HepG2 (cell line): ENCODE results near the gene CBLC. TPM values are rescaled to one million over a fixed set of nuclear protein-coding genes. Genes with fewer than 3 reads are reported as not detected.

Experiments used
- BCL3 ChIP-seq: sonication (generic); formaldehyde crosslinking; IDR thresholded peaks from 2 replicates; pipeline ENCODE4 v1.5.1; 2020; ENCODE audit warnings: mild to moderate bottlenecking, missing genetic modification reagents, moderate library complexity
- BRD4 ChIP-seq: sonication (generic); formaldehyde crosslinking; IDR thresholded peaks from 2 replicates; pipeline ENCODE4 v1.4.0; 2020; ENCODE audit warnings: missing genetic modification reagents
- EP300 ChIP-seq, 3 experiments: sonication (generic) in 1 of 3; formaldehyde crosslinking in 1 of 3; IDR thresholded peaks; 2 replicates each; pipeline versions ENCODE4 v1.5.1 to v1.6.1; 2011 to 2020; ENCODE audit warnings: low read depth in 2 of 3, low read length in 2 of 3, borderline replicate concordance in 1 of 3, improper control_type of control experiment in 1 of 3, mild to moderate bottlenecking in 1 of 3, missing genetic modification reagents in 1 of 3, moderate library complexity in 1 of 3
- FOXK2 ChIP-seq: fragments of 450-650 bp; IDR thresholded peaks from 2 replicates; pipeline ENCODE4 v1.6.1; 2016
- GATAD1 ChIP-seq: IDR thresholded peaks from 2 replicates; pipeline ENCODE4 v1.6.1; 2016; ENCODE audit warnings: missing genetic modification reagents, missing compliant biosample characterization
- GLI4 ChIP-seq: sonication (generic); formaldehyde crosslinking; IDR thresholded peaks from 2 replicates; pipeline ENCODE4 v1.5.1; 2020; ENCODE audit warnings: missing genetic modification reagents, mild to moderate bottlenecking, moderate library complexity, borderline replicate concordance
- HHEX ChIP-seq: IDR thresholded peaks from 2 replicates; pipeline ENCODE4 v1.6.1; 2016; ENCODE audit warnings: control low read depth
- IRF2 ChIP-seq: IDR thresholded peaks from 2 replicates; pipeline ENCODE4 v1.6.1; 2018; ENCODE audit warnings: missing genetic modification reagents, missing compliant biosample characterization
- ISL2 ChIP-seq: sonication (generic); formaldehyde crosslinking; IDR thresholded peaks from 2 replicates; pipeline ENCODE4 v1.5.0; 2020; ENCODE audit warnings: missing genetic modification reagents
- KAT8 ChIP-seq: IDR thresholded peaks from 2 replicates; pipeline ENCODE4 v1.6.1; 2016; ENCODE audit warnings: missing genetic modification reagents, missing compliant biosample characterization
- NCOR1 ChIP-seq: fragments of 200-600 bp; sonication (generic); IDR thresholded peaks from 2 replicates; pipeline ENCODE4 v1.7.0; 2017; ENCODE audit warnings: antibody characterized with exemption, low read length, borderline replicate concordance
- NFE2L1 ChIP-seq: sonication (generic); formaldehyde crosslinking; IDR thresholded peaks from 2 replicates; pipeline ENCODE4 v1.4.0; 2020; ENCODE audit warnings: missing genetic modification reagents, mild to moderate bottlenecking, borderline replicate concordance
- PAF1 ChIP-seq: IDR thresholded peaks from 2 replicates; pipeline ENCODE4 v1.6.1; 2016; ENCODE audit warnings: missing genetic modification reagents, missing compliant biosample characterization
- REPIN1 ChIP-seq: sonication (generic); formaldehyde crosslinking; IDR thresholded peaks from 2 replicates; pipeline ENCODE4 v1.8.0; 2022; ENCODE audit warnings: missing genetic modification reagents, low read depth, mild to moderate bottlenecking, borderline replicate concordance
- TARDBP ChIP-seq: sonication (generic); formaldehyde crosslinking; IDR thresholded peaks from 2 replicates; pipeline ENCODE4 v1.8.0; 2022; ENCODE audit warnings: mild to moderate bottlenecking, missing genetic modification reagents
- ZBED4 ChIP-seq: sonication (generic); formaldehyde crosslinking; IDR thresholded peaks from 2 replicates; pipeline ENCODE4 v1.4.0; 2020; ENCODE audit warnings: missing genetic modification reagents, borderline replicate concordance
- ZEB1 ChIP-seq: IDR thresholded peaks from 2 replicates; pipeline ENCODE4 v1.6.1; 2012; ENCODE audit warnings: mild to moderate bottlenecking, low read depth, inconsistent platforms; ENCODE audit not compliant: insufficient replicate concordance
- ZGPAT ChIP-seq: IDR thresholded peaks from 2 replicates; pipeline ENCODE4 v1.6.1; 2016; ENCODE audit warnings: mild to moderate bottlenecking
- ZSCAN22 ChIP-seq: sonication (generic); formaldehyde crosslinking; IDR thresholded peaks from 2 replicates; pipeline ENCODE4 v1.4.0; 2020; ENCODE audit warnings: mild to moderate bottlenecking, missing genetic modification reagents
- polyA plus RNA-seq, 8 experiments: library from polyadenylated mRNA; depleted of rRNA in 3 of 8; stranded (reverse) in 7 of 8; unstranded in 1 of 8; fragments of >200 nt; fragmentation: Illumina TruSeq in 4 of 8; extraction: Trizol in 4 of 8; gene quantifications; 2 replicates each; pipeline versions ENCODE4 v1.2.1 to v1.2.3, GENCODE V29; 2011 to 2016; ENCODE audit warnings: low read depth in 4 of 8, missing spikeins in 1 of 8, mixed read lengths in 1 of 8; ENCODE audit not compliant: insufficient read depth in 1 of 8
- total RNA-seq, 5 experiments: library from RNA; depleted of rRNA; stranded (reverse); fragments of >200 nt; fragmentation: Illumina TruSeq; extraction: Trizol; gene quantifications; 2 replicates each; pipeline ENCODE4 v1.2.3, GENCODE V29; 2016; ENCODE audit warnings: low read depth in 1 of 5
- TF ChIP-seq, protein P1 (sequence below): sonication (generic); formaldehyde crosslinking; IDR thresholded peaks from 2 replicates; pipeline ENCODE4 v1.4.0; 2020; ENCODE audit warnings: mild to moderate bottlenecking, missing genetic modification reagents
- TF ChIP-seq, protein P2 (sequence below): sonication (generic); formaldehyde crosslinking; IDR thresholded peaks from 2 replicates; pipeline ENCODE4 v1.5.0; 2020; ENCODE audit warnings: missing genetic modification reagents
- TF ChIP-seq, protein P3 (sequence below): sonication (generic); formaldehyde crosslinking; IDR thresholded peaks from 2 replicates; pipeline ENCODE4 v1.8.0; 2023; ENCODE audit warnings: mild to moderate bottlenecking, missing genetic modification reagents

The CBLC gene
- total and polyA plus RNA-seq, 2 of the 13 experiments (the other 11 are each of a cell fraction or from before 2014, with no cell fraction given) = 1.8 to 2.6 TPM

DNA sequence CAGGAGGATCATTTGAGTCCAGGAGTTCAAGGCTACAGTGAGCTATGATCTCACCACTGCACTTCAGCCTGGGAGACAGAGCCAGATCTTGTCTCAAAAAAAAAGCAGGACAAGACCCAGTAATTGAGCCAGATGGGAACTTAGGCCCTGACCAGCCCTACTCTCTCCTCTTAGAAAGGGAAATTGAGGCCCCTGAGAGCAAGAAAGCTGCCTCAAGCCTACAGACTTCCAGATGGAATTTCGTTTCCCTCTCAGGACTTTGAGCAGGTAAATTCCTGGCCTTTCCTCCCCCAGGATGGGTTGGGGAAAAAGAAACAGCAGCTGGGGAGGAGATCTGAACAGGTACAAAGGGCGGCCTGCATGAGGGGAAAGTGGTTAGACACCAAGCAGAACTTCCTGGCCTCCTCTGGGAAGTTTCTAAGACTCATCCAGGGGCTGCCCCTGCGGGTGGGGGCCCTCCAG lies 32.8 kb upstream of the CBLC start (continued):
- TF ChIP-seq ZBED4 (CRISPR knock-in tag) (no peak), GATAD1 (CRISPR knock-in tag) (0 out of 2 replicates have a peak, but pooled peaks have one; percentile 7), ISL2 (no peak), EP300 (IDR thresholded peaks at IDR 0.05; ENCODE audit: low read depth in 2 of 2, low read length in 2 of 2) (peak in 1 of 2 experiments; percentile 11; a peak in 1 of 4 replicates), EP300 (CRISPR knock-in tag; IDR thresholded peaks at IDR 0.05; ENCODE audit: borderline replicate concordance) (no peak), HHEX (no peak), PAF1 (no peak), ZEB1 (peak; percentile 43), ZSCAN22 (CRISPR knock-in tag) (no peak), KAT8 (CRISPR knock-in tag) (no peak), NFE2L1 (CRISPR knock-in tag) (no peak), NCOR1 (0 out of 2 replicates have a peak, but pooled peaks have one; percentile 27), IRF2 (CRISPR knock-in tag) (no peak), GLI4 (CRISPR knock-in tag) (no peak), ZGPAT (no peak), BRD4 (CRISPR knock-in tag) (no peak), BCL3 (CRISPR knock-in tag) (no peak), FOXK2 (no peak), REPIN1 (CRISPR knock-in tag) (no peak), TARDBP (CRISPR knock-in tag) (0 out of 2 replicates have a peak, but pooled peaks have one; percentile 14)
- TF ChIP-seq, protein P1, sequence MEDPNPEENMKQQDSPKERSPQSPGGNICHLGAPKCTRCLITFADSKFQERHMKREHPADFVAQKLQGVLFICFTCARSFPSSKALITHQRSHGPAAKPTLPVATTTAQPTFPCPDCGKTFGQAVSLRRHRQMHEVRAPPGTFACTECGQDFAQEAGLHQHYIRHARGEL (CRISPR knock-in tag) = no peak
- TF ChIP-seq, protein P2, sequence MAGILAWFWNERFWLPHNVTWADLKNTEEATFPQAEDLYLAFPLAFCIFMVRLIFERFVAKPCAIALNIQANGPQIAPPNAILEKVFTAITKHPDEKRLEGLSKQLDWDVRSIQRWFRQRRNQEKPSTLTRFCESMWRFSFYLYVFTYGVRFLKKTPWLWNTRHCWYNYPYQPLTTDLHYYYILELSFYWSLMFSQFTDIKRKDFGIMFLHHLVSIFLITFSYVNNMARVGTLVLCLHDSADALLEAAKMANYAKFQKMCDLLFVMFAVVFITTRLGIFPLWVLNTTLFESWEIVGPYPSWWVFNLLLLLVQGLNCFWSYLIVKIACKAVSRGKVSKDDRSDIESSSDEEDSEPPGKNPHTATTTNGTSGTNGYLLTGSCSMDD (CRISPR knock-in tag) = no peak
- TF ChIP-seq, protein P3, sequence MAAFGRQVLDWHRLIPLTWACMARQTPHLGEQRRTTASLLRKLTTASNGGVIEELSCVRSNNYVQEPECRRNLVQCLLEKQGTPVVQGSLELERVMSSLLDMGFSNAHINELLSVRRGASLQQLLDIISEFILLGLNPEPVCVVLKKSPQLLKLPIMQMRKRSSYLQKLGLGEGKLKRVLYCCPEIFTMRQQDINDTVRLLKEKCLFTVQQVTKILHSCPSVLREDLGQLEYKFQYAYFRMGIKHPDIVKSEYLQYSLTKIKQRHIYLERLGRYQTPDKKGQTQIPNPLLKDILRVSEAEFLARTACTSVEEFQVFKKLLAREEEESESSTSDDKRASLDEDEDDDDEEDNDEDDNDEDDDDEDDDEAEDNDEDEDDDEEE (CRISPR knock-in tag) = no peak
